22Rv1 (cell line): ENCODE results near the gene OXGR1.

Experiments used
- H3K27ac ChIP-seq: fragments of 450-650 bp; 2 replicates; pipeline ENCODE4 v1.5.1; 2017
- CTCF ChIP-seq: fragments of 450-650 bp; IDR thresholded peaks from 2 replicates; pipeline ENCODE4 v1.5.1; 2017; ENCODE audit warnings: mild to moderate bottlenecking
- ZFX ChIP-seq: fragments of 450-650 bp; IDR thresholded peaks from 2 replicates; pipeline ENCODE4 v1.6.1; 2017; ENCODE audit warnings: antibody characterized with exemption, borderline replicate concordance

The OXGR1 gene

GRCh38 chr13:96994017-96994857, at the start of gene OXGR1:
TSS of gene OXGR1 (minus strand) at chr13:96994476. CDS start at chr13:96987759, 6,717 bp downstream.
- no peak within 1 kb of the TSS for H3K27ac ChIP-seq
- no peak for TF ChIP-seq CTCF
- no peak for TF ChIP-seq ZFX

GRCh38 chr13:97043302-97043701, 49.0 kb upstream of the OXGR1 start:
- TF ChIP-seq CTCF (no peak), ZFX (no peak)

GRCh38 chr13:97030705-97031452, 36.6 kb upstream of the OXGR1 start:
- H3K27ac ChIP-seq = no peak overlapping the region
- TF ChIP-seq ZFX (no peak), CTCF (peak; percentile 69)

More at GRCh38 chr13:97043302-97043701, 49.0 kb upstream of the OXGR1 start:
- no peak overlapping the region for H3K27ac ChIP-seq

GRCh38 chr13:97028441-97029299, 34.4 kb upstream of the OXGR1 start:
- H3K27ac ChIP-seq = no peak overlapping the region
- peak; percentile 92 for TF ChIP-seq CTCF
- no peak for TF ChIP-seq ZFX

GRCh38 chr13:97027162-97027554, 32.9 kb upstream of the OXGR1 start:
- H3K27ac ChIP-seq = no peak overlapping the region

More at GRCh38 chr13:97027162-97027554, 32.9 kb upstream of the OXGR1 start:
- TF ChIP-seq CTCF = no peak
- TF ChIP-seq ZFX = no peak
